K562 (cell line): Measurements from ENCODE around the gene COPS8. TPM values are rescaled to one million over a fixed set of nuclear protein-coding genes. Genes with fewer than 3 reads are reported as not detected.

Experiments
- ARHGAP35 ChIP-seq: fragments of 450-650 bp; IDR thresholded peaks from 2 replicates; pipeline ENCODE4 v1.6.1; 2018; ENCODE audit not compliant: partially characterized antibody
- CTBP1 ChIP-seq: fragments of 450-650 bp; IDR thresholded peaks from 2 replicates; pipeline ENCODE4 v1.6.1; 2016; ENCODE audit warnings: borderline replicate concordance
- ETV1 ChIP-seq: fragments of 450-650 bp; conservative IDR thresholded peaks from 2 replicates; pipeline ENCODE4 v1.6.1; 2016; ENCODE audit warnings: missing genetic modification characterization, control low read depth, low read depth, missing compliant biosample characterization
- FOXA1 ChIP-seq: fragments of 450-650 bp; IDR thresholded peaks from 2 replicates; pipeline ENCODE4 v1.6.1; 2016; ENCODE audit warnings: mild to moderate bottlenecking, borderline replicate concordance
- HDAC1 ChIP-seq, 2 experiments: fragments of 450-650 bp; IDR thresholded peaks; 2 replicates each; pipeline ENCODE4 v1.6.1; 2016 to 2017; ENCODE audit warnings: inconsistent platforms in 1 of 2, mild to moderate bottlenecking in 1 of 2, moderate library complexity in 1 of 2
- JUN ChIP-seq, 2 experiments: sonication (generic) in 1 of 2; formaldehyde crosslinking in 1 of 2; IDR thresholded peaks; 2 replicates each; pipeline versions ENCODE4 v1.6.1 to v1.8.0; 2012 to 2022; ENCODE audit warnings: borderline replicate concordance in 2 of 2, mild to moderate bottlenecking in 2 of 2, improper control_type of control experiment in 1 of 2, low read depth in 1 of 2, low read length in 1 of 2, missing genetic modification reagents in 1 of 2
- MEF2A ChIP-seq: IDR thresholded peaks from 2 replicates; pipeline ENCODE4 v1.6.1; 2011; ENCODE audit warnings: low read depth, mild to moderate bottlenecking, low read length, moderate library complexity; ENCODE audit not compliant: control insufficient read depth
- NFIC ChIP-seq: fragments of 450-650 bp; IDR thresholded peaks from 2 replicates; pipeline ENCODE4 v1.6.1; 2017; ENCODE audit warnings: mild to moderate bottlenecking, inconsistent platforms
- NRF1 ChIP-seq, 2 experiments: fragments of 450-650 bp; IDR thresholded peaks in 1 of 2; conservative IDR thresholded peaks in 1 of 2; 2 replicates each; pipeline ENCODE4 v1.6.1; 2014; ENCODE audit warnings: mild to moderate bottlenecking in 2 of 2
- POLR2B ChIP-seq: fragments of 450-650 bp; IDR thresholded peaks from 2 replicates; pipeline ENCODE4 v1.6.1; 2018; ENCODE audit warnings: low read depth; ENCODE audit not compliant: partially characterized antibody
- POLR2H ChIP-seq: IDR thresholded peaks from 2 replicates; pipeline ENCODE4 v1.6.1; 2016; ENCODE audit warnings: missing genetic modification characterization, low read depth, mild to moderate bottlenecking, control low read depth, missing compliant biosample characterization, moderate library complexity
- RAD21 ChIP-seq, 2 experiments: fragments of 250-450 bp in 1 of 2; fragments of 450-650 bp in 1 of 2; sonication (Bioruptor Pico) in 1 of 2; formaldehyde crosslinking in 1 of 2; IDR thresholded peaks in 1 of 2; conservative IDR thresholded peaks in 1 of 2; 2 replicates each; pipeline versions ENCODE4 v1.4.0 to v1.8.0; 2020 to 2022; ENCODE audit warnings: mild to moderate bottlenecking in 2 of 2, moderate library complexity in 1 of 2
- RB1 ChIP-seq: fragments of 450-650 bp; IDR thresholded peaks from 2 replicates; pipeline ENCODE4 v1.6.1; 2017; ENCODE audit warnings: low read depth, mild to moderate bottlenecking
- RNF2 ChIP-seq: sonication (generic); IDR thresholded peaks from 2 replicates; pipeline ENCODE4 v1.6.1; 2016
- SMAD4 ChIP-seq: fragments of 250-450 bp; sonication (Bioruptor Pico); conservative IDR thresholded peaks from 2 replicates; pipeline ENCODE4 v1.8.0; 2021; ENCODE audit warnings: inconsistent platforms, mild to moderate bottlenecking, moderate library complexity
- TBL1XR1 ChIP-seq, 2 experiments: IDR thresholded peaks; 2 replicates each; pipeline ENCODE4 v1.6.1; 2012; ENCODE audit warnings: improper control_type of control experiment in 2 of 2, low read length in 2 of 2, mild to moderate bottlenecking in 1 of 2
- U2AF2 ChIP-seq: fragments of 200-400 bp; formaldehyde crosslinking; optimal IDR thresholded peaks from 2 replicates; pipeline ENCODE3; 2017; ENCODE audit warnings: low read depth, mild to moderate bottlenecking, low read length
- XRCC5 ChIP-seq: fragments of 200-400 bp; formaldehyde crosslinking; IDR thresholded peaks from 2 replicates; pipeline ENCODE4 v1.6.1; 2017; ENCODE audit warnings: low read depth, mild to moderate bottlenecking, low read length
- ZNF146 ChIP-seq: IDR thresholded peaks from one replicate; pipeline ENCODE4 v1.6.1; 2018; ENCODE audit warnings: missing compliant biosample characterization; ENCODE audit not compliant: unreplicated experiment
- polyA plus RNA-seq, 8 experiments: library from polyadenylated mRNA; depleted of rRNA in 4 of 8; stranded (reverse) in 5 of 8; unstranded in 3 of 8; fragments of >200 nt; fragmentation: Nextera tagmentation in 2 of 8; fragmentation: Illumina TruSeq in 1 of 8; extraction: Ambion mirVana in 2 of 8; extraction: Trizol in 1 of 8; gene quantifications; 2 replicates each; pipeline versions ENCODE4 v1.2.1 to v1.2.3, GENCODE V29; 2011 to 2014; ENCODE audit warnings: inconsistent platforms in 1 of 8, missing spikeins in 1 of 8
- total RNA-seq, 7 experiments: library from RNA; depleted of rRNA in 6 of 7; stranded (reverse); fragments of >200 nt in 6 of 7; fragmentation: Illumina TruSeq in 2 of 7; extraction: Trizol in 2 of 7; gene quantifications; 2 replicates each; pipeline versions ENCODE4 v1.2.1 to v1.2.3, GENCODE V29; 2011 to 2021; ENCODE audit warnings: low replicate concordance in 1 of 7
- TF ChIP-seq, protein P1 (sequence below): fragments of 200-800 bp; sonication (Bioruptor generic); IDR thresholded peaks from 2 replicates; pipeline ENCODE4 v1.6.1; 2017; ENCODE audit warnings: missing genetic modification characterization, missing compliant biosample characterization
- TF ChIP-seq, protein P2 (sequence below): conservative IDR thresholded peaks from 2 replicates; pipeline ENCODE4 v1.6.1; 2011; ENCODE audit warnings: low read depth, mild to moderate bottlenecking, low read length; ENCODE audit not compliant: control insufficient read depth

Gene COPS8
- total and polyA plus RNA-seq, 9 of the 15 experiments (the other 6 are each of a cell fraction or from before 2014, with no cell fraction given): 28.2 to 97.3 (median 58.9) TPM

DNA sequence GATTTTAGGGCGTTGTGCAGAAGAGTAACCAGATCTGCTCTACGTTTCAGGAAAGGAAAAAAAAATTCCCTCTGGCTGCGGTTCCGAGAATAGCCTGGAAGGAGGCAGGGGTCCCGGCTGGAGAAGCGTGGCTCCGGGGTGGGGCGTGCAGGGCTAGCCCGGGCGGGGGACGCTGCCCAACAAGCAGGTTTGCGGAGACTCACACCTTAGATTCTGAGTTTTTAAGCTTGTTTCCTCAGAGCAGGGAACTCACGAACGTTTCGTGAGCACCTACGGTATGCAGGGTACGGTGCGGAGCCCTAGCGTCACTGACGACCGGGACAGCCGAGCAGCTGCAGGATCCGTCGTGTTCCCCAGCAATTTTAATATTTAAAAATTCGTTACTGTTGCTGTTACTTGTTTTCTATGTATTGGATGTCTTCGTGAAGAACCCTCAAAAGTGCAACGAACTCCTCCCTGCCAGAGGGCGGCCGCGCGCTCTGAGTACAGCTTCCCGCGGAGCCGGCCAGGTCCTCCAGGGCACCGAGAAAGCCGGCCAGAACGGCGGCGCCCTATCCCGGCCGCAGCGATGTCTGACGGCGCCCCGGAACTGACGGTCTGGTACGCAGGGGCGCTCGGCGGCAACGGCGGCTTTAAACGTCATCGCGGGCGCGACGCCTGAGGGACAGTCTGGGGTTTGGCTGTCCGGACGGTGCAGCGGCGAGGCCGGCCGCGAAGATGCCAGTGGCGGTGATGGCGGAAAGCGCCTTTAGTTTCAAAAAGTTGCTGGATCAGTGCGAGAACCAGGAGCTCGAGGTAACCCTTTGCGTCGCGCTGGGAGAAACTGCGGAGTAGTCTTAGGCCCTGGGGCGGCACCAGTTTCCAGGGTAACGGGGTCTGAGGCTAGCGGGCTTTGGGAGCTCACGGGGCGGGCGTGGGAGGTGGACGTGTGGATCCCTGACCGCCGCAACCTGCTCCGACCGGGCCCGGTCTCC lies at the start of gene COPS8 (continued):
- TF ChIP-seq SMAD4: peak; percentile 100
- peak in 1 of 2 experiments; percentile 76; a peak in 2 of 4 replicates for TF ChIP-seq HDAC1 (IDR thresholded peaks at IDR 0.05)
- TF ChIP-seq NFIC: 0 out of 2 replicates have a peak, but pooled peaks have one; percentile 11
- TF ChIP-seq, protein P1, sequence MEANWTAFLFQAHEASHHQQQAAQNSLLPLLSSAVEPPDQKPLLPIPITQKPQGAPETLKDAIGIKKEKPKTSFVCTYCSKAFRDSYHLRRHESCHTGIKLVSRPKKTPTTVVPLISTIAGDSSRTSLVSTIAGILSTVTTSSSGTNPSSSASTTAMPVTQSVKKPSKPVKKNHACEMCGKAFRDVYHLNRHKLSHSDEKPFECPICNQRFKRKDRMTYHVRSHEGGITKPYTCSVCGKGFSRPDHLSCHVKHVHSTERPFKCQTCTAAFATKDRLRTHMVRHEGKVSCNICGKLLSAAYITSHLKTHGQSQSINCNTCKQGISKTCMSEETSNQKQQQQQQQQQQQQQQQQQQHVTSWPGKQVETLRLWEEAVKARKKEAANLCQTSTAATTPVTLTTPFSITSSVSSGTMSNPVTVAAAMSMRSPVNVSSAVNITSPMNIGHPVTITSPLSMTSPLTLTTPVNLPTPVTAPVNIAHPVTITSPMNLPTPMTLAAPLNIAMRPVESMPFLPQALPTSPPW (CRISPR knock-in tag): peak; percentile 42; the same call in 1 of the 2 replicates
- 0 out of 2 replicates have a peak, but pooled peaks have one; percentile 12 for TF ChIP-seq XRCC5
- peak; percentile 23 to 93; a peak in 2 of 4 replicates for TF ChIP-seq TBL1XR1 (IDR thresholded peaks at IDR 0.05; ENCODE audit: low read length in 2 of 2)
- no peak for TF ChIP-seq MEF2A
- TF ChIP-seq NRF1 (conservative IDR thresholded peaks at IDR 0.05 in 1 of 2, IDR thresholded peaks at IDR 0.05 in 1 of 2): peak; percentile 55 to 60
- TF ChIP-seq RAD21 (CRISPR knock-in tag; conservative IDR thresholded peaks at IDR 0.05 in 1 of 2, IDR thresholded peaks at IDR 0.05 in 1 of 2): no peak; a peak in 1 of 4 replicates
- TF ChIP-seq CTBP1: peak; percentile 70
- TF ChIP-seq U2AF2: no peak
- TF ChIP-seq ETV1: peak; percentile 60
- peak; percentile 41; the same call in 1 of the 2 replicates for TF ChIP-seq POLR2H
- TF ChIP-seq, protein P2, sequence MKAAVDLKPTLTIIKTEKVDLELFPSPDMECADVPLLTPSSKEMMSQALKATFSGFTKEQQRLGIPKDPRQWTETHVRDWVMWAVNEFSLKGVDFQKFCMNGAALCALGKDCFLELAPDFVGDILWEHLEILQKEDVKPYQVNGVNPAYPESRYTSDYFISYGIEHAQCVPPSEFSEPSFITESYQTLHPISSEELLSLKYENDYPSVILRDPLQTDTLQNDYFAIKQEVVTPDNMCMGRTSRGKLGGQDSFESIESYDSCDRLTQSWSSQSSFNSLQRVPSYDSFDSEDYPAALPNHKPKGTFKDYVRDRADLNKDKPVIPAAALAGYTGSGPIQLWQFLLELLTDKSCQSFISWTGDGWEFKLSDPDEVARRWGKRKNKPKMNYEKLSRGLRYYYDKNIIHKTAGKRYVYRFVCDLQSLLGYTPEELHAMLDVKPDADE: peak; percentile 71; the same call in 1 of the 2 replicates
- no peak for TF ChIP-seq ZNF146 (CRISPR knock-in tag)
- no peak for TF ChIP-seq FOXA1
- no peak for TF ChIP-seq ARHGAP35
- peak; percentile 30; the same call in 1 of the 2 replicates for TF ChIP-seq JUN (IDR thresholded peaks at IDR 0.05; ENCODE audit: borderline replicate concordance, low read depth, low read length)
- TF ChIP-seq JUN (CRISPR knock-in tag; IDR thresholded peaks at IDR 0.05; ENCODE audit: borderline replicate concordance): no peak
- no peak for TF ChIP-seq RNF2
- peak; percentile 74; the same call in 1 of the 2 replicates for TF ChIP-seq RB1
- TF ChIP-seq POLR2B: peak; percentile 54
